GM12864 (cell line): Measurements from ENCODE around the gene CACNA1C.

Source experiments
- DNase-seq: peaks from one replicate; pipeline ENCODE4 v3.0.0-alpha.2; 2011; ENCODE audit warnings: low read depth
- H3K4me3 ChIP-seq: 2 replicates; pipeline ENCODE4 v1.5.1; 2011; ENCODE audit warnings: mild to moderate bottlenecking, low read depth, low read length, control low read depth
- CTCF ChIP-seq: IDR thresholded peaks from 2 replicates; pipeline ENCODE4 v1.5.1; 2011; ENCODE audit warnings: low read depth, mild to moderate bottlenecking, moderate library complexity, low read length, control low read depth, inconsistent platforms; ENCODE audit errors: missing control alignments

The CACNA1C gene

DNA sequence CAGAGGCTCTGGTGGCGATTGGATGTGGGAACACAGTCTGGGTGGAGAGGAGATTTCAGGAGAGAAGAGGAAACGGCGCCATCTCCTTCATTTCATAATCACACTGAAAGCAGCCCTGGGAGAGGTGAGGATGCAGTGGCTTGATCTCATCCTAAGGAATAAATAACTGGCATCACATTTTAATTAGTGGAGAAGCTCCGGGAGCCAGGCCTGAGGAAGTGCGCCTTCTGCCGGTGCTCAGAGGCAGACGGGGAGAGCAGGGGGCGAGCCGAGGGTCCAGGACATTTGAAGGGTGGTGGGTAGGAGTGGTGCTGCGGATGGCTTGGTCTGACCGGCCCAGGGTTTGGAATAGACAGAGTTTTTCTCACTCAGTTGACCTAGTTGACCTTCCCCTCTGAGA lies 265.0 kb downstream of the CACNA1C start:
- DNase-seq, result no peak
- no peak for TF ChIP-seq CTCF
- no peak overlapping the region for H3K4me3 ChIP-seq

DNA sequence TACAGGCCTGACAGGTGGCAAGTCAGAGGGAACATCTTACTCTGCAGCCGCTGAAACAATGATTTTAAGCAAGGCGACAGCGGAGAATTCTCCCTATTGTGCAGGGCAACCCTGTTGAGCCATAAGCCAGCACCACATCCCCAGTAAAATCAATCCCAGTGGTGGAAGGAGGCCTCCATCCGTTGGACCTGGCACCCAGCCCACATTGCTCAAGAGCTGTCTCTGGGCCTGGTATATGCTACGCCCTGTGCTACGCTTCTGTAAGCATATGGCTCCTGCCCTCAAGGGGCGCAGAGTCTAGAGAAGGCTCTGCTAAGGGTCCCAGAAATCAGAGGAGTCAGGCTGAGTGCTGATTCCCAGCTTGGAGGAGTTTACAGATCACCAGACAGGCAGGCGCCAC lies 265.5 kb downstream of the CACNA1C start:
- H3K4me3 ChIP-seq, result no peak overlapping the region
- no peak for DNase-seq
- TF ChIP-seq CTCF, result no peak

DNA sequence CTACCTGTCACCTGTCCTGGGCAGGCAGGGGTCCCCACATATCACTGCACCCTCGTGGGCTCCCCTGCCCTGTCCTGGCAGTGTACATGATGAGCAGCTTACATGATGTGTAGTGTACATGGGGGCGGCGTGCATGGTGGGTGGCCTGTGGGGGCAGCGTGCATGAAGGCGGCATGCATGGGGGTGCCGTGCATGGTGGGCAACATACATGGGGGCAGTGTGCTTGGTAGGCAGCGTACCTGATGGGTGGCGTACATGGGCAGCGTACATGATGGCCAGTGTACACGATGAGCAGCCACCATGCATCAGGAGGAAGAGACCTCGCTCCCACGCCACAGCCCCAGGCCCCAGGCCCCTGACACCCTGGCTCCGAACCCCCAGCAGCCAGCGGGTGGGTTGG lies 266.3 kb downstream of the CACNA1C start:
- H3K4me3 ChIP-seq, result no peak overlapping the region
- no peak for TF ChIP-seq CTCF
- no peak for DNase-seq

- no peak for TF ChIP-seq CTCF
- DNase-seq, result no peak
Observed at GRCh38 chr12:2319737-2320506, 267.1 kb downstream of the CACNA1C start.

DNA sequence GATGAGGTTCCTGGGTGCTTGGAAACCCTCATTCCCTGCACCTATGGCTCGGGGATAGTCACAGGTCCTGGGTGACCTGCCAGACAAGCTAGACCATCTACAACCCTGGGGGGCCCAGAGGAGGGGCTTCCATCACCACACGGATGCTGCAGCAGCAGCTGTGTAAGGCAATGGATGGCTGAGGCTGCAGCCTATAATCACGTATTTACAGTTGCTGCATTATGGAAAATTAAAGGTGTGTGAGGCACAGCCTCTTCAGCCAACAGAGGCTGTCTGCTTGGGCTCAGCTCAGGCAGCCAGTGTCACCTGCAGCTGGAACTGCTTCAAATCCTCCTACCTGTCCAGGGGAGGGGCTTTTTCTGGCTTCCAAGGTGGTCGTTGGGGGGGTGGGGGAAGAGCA lies 268.1 kb downstream of the CACNA1C start:
- no peak for DNase-seq
- TF ChIP-seq CTCF, result no peak
- no peak overlapping the region for H3K4me3 ChIP-seq

More at GRCh38 chr12:2319737-2320506, 267.1 kb downstream of the CACNA1C start:
- no peak overlapping the region for H3K4me3 ChIP-seq

DNA sequence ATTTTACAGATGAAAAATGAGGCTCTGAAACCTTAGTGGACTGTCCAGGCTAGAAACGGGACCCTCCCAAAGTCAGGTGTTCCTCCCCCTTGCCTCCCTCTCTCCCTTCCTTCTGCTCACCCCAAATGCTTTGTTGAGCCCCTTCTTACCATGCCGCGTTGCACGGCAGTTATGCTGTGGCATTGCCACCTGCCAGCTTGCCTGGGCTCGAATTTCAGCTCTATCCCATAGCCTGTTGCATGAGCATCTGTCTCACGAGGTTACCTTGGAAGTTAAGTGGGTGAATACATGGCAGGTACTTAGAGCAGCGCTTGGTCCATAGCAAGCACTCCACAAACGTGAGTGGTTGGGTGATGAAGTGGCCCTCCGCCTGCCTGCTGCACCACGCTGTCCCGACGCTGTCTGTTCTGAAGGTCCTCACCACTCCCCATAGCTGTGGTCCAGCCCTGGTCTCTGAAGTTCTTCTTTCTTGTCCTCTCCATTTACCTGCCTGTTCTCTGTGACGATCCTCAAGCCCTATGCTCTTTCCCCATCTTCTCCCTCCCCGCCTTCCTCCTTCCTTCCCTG lies 269.9 kb downstream of the CACNA1C start:
- no peak for DNase-seq
- TF ChIP-seq CTCF, result no peak
- no peak overlapping the region for H3K4me3 ChIP-seq
